Measurements from ENCODE around the gene RYR1. TPM values are rescaled to one million over a fixed set of nuclear protein-coding genes. Genes with fewer than 3 reads are reported as not detected.

The RYR1 gene
- total and polyA plus RNA-seq, 7 donors = under 0.01 to 4.1 (median 0.85) TPM

- no peak overlapping the region for H3K4me3 ChIP-seq
- WGBS, 2 donors = 92 to 94% methylated on average over 8 of the region's 8 CpGs
- no peak for TF ChIP-seq EP300 (IDR thresholded peaks at IDR 0.05)
- no peak for TF ChIP-seq CTCF (IDR thresholded peaks at IDR 0.05)
- TF ChIP-seq POLR2AphosphoS5 (IDR thresholded peaks at IDR 0.05) = no peak
- TF ChIP-seq POLR2A (IDR thresholded peaks at IDR 0.05) = no peak
- peaks cover 0 to 1% (median 0%) of the 10 kb centered on the region in 4 donors for H3K4me1 ChIP-seq
- DNase-seq = no peak
- H3K36me3 ChIP-seq = peaks cover 0 to 12% (median 3%) of the 10 kb centered on the region in 4 donors
- no peaks in the 10 kb centered on the region for H3K9me3 ChIP-seq
- intact Hi-C loops (cut with DNase I) = no loop called here
- peaks cover 0 to 16% (median 5%) of the 10 kb centered on the region in 3 donors for H3K27me3 ChIP-seq
- H3K27ac ChIP-seq = no peak overlapping the region
Measured at GRCh38 chr19:38412491-38412890, 21.0 kb upstream of the RYR1 start.

GRCh38 chr19:38412961-38413360, 20.5 kb upstream of the RYR1 start:
- TF ChIP-seq CTCF (IDR thresholded peaks at IDR 0.05) (no peak), EP300 (IDR thresholded peaks at IDR 0.05) (no peak), POLR2AphosphoS5 (IDR thresholded peaks at IDR 0.05) (no peak), POLR2A (IDR thresholded peaks at IDR 0.05) (no peak)
- intact Hi-C loops (cut with DNase I) = no loop called here
- 83 to 85% methylated on average over 11 of the region's 11 CpGs for WGBS, 2 donors
- no peak overlapping the region for H3K27ac ChIP-seq
- DNase-seq = no peak
- no peaks in the 10 kb centered on the region for H3K9me3 ChIP-seq
- peaks cover 0 to 7% (median 3%) of the 10 kb centered on the region in 4 donors for H3K36me3 ChIP-seq
- peaks cover 0 to 6% (median 4%) of the 10 kb centered on the region in 4 donors for H3K4me1 ChIP-seq
- H3K27me3 ChIP-seq = peaks cover 0 to 21% (median 9%) of the 10 kb centered on the region in 3 donors
- H3K4me3 ChIP-seq = no peak overlapping the region

- 90 to 93% methylated on average over 6 of the region's 6 CpGs for WGBS, 2 donors
- DNase-seq = no peak
Measured at GRCh38 chr19:38413416-38413815, 20.1 kb upstream of the RYR1 start.

GRCh38 chr19:38417146-38417543, 16.3 kb upstream of the RYR1 start:
- 83 to 86% methylated on average over 8 of the region's 8 CpGs for WGBS, 2 donors
- no peak for DNase-seq
- H3K4me3 ChIP-seq = no peak overlapping the region
- H3K36me3 ChIP-seq = no peaks in the 10 kb centered on the region
- no peak for TF ChIP-seq CTCF (IDR thresholded peaks at IDR 0.05)
- intact Hi-C loops (cut with DNase I) = no loop called here
- peaks cover 4 to 36% (median 16%) of the 10 kb centered on the region in 3 donors for H3K27me3 ChIP-seq
- peaks cover 0 to 11% (median 7%) of the 10 kb centered on the region in 4 donors for H3K4me1 ChIP-seq
- no peaks in the 10 kb centered on the region for H3K9me3 ChIP-seq
- H3K27ac ChIP-seq = no peak overlapping the region

More at GRCh38 chr19:38413416-38413815, 20.1 kb upstream of the RYR1 start:
- Histone ChIP-seq H3K4me1 (peaks cover 0 to 11% (median 7%) of the 10 kb centered on the region in 4 donors), H3K4me3 (no peak overlapping the region), H3K36me3 (peaks cover 0 to 5% (median 1%) of the 10 kb centered on the region in 4 donors), H3K27me3 (peaks cover 4 to 25% (median 12%) of the 10 kb centered on the region in 3 donors), H3K27ac (no peak overlapping the region), H3K9me3 (no peaks in the 10 kb centered on the region)
- intact Hi-C loops (cut with DNase I) = no loop called here
- no peak for TF ChIP-seq CTCF (IDR thresholded peaks at IDR 0.05)
- TF ChIP-seq POLR2AphosphoS5 (IDR thresholded peaks at IDR 0.05) = no peak
- no peak for TF ChIP-seq EP300 (IDR thresholded peaks at IDR 0.05)
- no peak for TF ChIP-seq POLR2A (IDR thresholded peaks at IDR 0.05)
